ENCODE measurements around the gene NHLRC4.
"Not testable (repeated sequence)": the region's sequence is repeated elsewhere in the genome, so short reads cannot be mapped to it uniquely, and the experiment has no call there.

Gene NHLRC4

DNA sequence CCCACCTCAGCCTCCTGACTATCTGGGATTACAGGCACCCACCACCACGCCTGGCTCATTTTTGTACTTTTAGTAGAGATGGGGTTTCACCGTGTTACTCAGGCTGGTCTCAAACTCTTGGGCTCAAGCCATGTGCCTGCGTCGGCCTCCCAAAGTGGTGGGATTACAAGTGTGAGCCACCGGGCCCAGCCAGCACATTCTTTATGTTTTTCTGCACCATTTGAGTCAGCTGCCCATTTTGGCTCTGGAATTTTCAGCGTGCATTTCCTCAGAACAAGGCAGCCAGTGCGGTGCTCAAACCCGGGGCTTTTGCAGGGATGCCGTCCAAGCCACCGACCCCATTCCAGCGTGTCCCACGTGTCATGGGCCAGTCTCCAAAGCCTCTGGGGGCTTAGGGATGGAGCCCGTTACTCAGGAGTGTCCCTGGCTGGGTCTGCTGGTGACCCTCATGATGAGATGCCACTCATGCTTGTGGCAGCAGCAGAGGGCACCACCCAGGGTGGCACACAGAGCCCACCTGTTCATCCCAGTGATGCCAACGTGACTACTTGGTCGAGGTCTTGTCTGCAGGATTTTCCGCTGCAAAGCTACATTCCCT lies 19.3 kb downstream of the NHLRC4 start:
- DNase-seq, result no peak

DNA sequence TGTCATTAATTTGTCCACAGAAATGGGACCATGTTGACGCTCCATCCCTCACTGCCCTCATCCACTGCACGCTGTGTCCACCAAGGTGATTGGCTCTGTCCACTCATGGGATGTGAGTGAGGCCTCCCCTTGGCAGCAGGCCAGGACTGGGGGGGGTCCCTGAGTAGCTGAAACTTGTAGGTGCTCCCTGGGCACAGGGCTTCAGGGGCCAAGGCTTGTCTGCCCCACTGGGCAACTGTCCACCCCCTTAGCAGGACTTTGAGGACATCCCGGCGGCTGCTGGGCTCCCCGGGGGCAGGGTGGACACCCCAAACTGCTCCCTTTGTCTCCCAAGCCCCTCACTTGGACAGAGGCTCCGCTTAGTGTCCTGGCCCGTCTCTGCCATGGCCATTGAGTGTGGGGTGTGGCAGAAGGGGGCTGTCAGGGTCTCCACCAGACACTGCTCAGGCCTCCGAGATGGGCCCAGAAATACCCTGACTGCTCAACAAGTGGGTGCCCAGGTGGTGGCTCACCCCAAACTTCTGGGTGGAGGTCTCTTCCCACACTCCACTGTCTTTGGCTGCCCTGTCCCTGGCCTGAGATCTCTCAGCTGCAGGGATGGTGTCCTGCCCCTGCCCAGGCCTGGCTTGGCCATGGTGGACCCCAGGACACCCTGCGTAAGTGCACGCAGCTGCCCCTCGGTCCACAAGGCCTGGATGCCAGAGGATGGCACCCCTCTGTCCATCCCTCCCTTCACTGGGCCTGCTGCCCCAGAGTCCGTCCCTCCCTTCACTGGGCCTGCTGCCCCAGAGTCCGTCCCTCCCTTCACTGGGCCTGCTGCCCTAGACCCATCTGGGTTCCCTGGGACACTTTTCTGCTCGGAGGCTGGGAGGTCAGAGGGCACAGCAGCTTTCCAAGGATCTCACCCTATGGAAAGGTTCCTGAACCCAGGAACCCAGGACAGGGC lies 20.1 kb downstream of the NHLRC4 start:
- DNase-seq, result no peak

DNA sequence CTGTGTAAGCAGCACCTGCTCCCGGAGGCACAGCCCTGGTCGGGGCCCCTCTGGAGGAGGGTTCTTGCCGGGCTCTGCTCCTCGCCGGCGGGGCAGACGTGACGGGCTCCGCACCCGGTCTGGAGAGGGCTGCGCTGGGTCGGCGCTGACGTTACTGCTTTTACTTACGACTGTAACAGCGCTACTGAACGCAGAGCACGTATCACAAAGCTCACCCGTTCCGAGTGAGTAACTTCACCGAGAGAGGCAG lies 21.8 kb downstream of the NHLRC4 start:
- DNase-seq, result no peak

DNA sequence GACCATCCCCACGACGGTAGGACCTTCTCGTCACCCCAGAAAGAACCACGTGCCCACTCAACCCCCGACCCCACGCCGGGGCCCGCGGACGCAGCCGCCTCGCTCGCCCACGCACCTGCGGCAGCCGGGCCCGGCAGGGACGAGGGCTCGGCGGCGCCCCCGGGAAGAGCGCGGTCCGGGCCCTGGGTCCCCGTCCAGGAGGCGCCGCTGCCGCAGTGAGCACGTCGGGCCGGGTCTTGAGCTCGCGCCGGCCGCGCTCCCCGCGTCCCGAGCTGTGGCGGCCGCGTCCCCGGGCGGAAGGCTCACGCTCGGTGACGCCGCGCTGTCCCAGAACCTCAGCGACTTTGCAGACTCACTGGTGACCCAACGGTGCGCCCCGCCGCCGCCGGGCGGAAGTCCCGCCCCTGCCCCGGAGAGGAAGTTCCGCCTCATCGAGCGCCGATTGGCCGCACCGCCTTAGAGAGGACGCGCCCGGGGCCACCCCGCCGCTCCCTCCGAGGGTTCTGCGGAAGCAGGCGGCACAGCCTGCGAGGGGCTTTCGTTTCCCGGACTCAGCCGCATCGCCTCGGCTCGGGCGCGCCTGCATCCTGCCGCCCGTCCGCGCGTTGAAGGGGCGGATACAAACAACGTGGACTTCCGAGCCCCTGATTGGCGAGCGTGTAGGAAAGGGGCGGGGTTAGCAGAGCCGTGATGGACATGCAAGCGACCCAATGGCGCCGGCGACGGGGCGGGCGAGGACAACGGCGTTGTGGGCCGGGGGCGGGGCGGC lies 22.3 kb downstream of the NHLRC4 start:
- DNase-seq, result peak; percentile 95

DNA sequence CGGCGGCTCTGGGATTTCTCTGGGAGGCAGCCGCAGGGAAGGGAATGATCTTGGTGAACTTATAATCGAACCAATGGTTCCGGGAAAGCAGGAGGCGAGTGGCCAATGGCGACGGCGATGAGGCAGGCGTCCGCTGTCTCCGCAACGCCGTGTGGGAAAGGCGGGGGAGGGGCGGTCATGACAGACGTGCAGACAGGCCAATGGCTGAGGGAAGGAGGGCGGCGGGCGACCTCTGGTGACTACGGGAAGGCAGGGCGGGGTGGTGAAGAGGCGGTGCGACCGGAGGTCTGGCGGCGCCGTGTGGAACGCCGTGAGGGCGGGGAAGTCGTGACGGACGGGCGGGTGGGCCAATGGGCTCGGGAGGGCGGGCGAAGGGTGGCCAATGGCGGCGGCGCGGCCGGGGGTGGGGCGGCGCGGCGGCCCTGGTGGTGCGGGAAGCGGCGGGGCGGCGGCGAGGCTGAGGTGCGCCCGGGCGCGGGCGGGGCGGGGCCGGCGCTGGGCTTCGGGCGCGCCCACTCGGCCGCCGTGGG lies 22.9 kb downstream of the NHLRC4 start, which contains the start of gene RAB40C:
TSS of gene RAB40C (plus strand) at position 409 of the 530 bp plus-strand sequence. CDS start 226 bp downstream, outside the sequence.
- DNase-seq, result peak; percentile 99

DNA sequence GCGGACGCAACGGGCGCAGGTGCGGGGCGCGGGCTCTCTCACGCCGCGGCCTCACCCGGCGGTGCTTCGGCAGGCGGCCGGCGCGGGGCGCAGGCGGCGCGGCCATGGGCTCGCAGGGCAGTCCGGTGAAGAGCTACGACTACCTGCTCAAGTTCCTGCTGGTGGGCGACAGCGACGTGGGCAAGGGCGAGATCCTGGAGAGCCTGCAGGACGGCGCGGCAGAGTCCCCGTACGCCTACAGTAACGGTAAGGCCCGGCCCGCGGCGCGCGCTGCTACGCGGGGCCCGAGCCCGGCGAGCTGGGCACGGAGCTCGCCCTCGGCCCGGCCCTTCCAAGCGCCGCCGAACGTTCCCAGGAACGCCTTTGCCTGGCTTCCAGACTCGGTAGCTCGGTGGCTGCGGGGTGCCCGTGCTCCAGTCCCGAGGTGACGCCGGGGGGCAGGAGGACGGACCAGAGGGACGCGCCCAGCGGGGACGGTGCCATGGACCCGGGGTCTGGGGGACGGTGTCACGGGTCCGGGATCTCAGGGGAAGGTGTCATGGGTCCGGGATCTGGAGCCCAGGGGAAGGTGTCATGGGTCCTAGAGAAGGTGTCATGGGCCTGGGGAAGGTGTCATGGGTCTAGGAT lies 23.5 kb downstream of the NHLRC4 start:
- DNase-seq, result no peak

DNA sequence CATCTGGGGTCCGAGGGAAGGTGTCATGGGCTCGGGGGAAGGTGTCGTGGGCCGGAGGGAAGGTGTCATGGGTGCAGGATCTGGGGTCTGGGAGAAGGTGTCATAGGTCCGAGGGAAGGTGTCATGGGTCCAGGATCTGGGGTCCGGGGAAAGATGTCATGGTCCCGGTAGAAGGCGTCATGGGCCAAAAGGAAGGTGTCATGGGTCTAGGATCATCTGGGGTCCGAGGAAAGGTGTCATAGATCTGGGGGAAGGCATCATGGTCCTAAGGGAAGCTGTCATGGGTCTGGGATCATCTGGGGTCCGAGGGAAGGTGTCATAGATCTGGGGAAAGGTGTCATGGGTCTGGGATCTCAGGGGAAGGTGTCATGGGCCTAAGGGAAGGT lies 24.0 kb downstream of the NHLRC4 start:
- no peak for DNase-seq

DNA sequence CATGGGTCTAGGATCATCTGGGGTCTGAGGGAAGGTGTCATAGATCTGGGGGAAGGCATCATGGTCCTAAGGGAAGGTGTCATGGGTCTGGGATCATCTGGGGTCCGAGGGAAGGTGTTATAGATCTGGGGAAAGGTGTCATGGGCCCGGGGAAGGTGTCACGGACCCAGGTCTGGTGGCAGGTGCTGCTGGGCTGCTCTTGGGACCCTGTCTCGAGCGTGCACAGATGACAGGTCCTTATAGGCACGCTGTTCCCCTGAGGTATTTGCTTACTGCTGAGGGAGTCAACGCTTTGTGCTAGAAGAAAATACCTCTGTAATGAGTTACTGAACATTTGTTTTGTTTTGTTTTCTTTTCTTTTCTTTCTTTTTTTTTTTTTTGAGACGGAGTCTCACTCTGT lies 24.4 kb downstream of the NHLRC4 start:
- DNase-seq, result no peak

DNA sequence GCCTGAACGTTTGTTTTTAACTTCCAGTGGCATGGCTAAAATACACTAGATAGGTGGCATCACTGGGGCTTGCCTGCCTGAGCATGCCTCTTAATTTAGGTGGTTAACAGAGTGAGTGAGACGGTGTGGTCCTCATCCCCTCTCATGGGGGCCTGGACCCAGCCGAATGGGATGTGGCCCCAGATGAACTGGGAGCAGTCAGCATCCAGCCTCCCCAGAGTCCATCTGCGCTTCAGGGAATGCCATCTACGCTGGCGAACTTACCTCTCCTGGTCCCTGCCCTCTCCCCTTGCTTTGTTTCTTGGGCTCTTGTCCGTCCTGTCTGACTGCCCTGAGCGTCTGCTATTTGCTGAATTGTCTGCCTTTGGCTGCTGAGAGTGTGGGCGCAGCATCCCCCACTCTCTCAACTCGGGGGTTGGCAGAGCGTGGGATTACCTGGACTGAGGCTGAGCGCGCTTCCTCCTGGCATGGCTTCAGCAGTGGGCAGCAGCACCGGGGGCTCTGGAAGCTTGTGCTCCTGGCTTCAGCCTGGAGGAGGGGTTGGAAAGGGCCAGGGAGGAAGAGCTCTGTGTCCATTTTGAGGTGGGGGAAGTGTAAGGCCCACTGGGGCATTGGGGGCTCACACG lies 25.2 kb downstream of the NHLRC4 start:
- no peak for DNase-seq

DNA sequence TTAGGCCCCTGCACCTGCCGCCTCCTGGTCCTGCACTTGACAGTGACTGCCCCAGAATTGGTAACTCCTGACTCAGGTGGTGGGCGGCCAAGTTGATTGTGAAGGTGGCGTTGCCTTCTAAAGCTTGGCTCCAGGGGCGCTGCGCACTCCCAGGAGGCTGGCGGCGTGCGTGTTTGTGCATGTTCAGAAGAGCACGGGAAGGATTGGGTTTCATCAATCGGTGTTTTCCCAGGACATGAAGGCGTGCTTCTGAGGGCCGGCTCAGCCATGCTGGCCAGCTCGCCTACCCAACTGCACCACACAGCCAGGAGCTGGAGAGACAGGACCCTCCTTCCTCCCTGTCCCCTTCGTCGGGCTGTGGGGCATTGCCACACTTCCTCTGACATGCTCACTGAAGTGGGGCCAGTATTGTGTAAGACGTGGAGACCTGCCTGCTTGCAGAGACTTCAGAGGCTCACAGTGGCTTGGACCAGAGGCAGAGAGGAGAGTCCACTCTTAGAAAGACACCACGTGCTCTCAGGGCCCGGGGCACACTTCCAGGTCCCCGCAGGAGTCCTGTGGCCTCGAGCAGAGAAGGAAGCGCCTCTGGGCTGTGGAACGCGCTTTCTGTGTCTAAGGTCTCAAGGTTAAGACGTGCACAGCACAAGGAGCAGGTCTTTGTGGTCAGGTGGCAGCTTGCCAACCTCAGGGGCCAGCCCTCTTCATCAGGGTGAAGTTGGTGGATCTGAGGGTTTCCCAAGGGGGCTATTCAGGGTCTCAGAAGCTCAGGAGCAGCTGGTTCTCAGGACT lies 25.9 kb downstream of the NHLRC4 start:
- DNase-seq, result peak; percentile 22

DNA sequence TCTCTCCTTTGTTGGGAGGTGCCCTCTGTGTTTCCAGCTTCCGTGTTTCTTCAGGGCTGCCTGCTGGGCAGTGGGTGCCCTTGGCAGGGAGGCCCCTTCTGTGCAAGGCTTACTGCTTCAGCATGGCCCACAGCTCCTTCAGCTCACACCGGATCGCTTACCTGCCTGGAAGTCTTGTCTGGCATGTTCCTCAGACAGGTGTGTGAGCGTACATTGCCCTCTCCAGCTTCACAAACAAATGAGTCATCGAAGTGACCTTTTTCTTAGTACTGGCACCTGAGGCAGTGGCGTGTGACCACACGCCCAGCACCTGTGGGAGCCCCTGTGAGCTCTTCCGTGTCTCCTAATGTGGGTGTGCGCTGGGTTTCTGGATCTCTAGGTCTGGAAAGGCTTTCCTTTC lies 26.6 kb downstream of the NHLRC4 start:
- DNase-seq, result no peak

DNA sequence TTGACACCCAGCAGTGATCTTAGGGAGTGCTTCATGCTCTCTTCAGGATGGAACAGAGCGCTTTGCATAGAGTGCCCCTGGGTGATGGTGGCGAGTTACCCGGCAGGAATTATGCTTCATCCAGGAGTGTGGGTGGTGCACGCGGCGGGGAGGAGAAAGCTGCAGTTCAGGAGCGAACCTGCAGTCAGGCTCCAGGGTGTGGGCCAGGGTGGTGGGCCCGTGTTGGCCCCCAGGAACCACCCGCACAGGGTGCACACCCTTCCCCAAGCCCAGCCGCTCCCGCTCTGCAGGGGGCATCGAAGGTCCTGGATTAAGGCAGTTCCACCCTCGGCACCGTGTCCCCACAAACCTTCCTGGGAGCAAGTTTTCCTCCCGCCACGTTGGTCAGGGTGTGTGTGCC lies 27.0 kb downstream of the NHLRC4 start:
- no peak for DNase-seq

DNA sequence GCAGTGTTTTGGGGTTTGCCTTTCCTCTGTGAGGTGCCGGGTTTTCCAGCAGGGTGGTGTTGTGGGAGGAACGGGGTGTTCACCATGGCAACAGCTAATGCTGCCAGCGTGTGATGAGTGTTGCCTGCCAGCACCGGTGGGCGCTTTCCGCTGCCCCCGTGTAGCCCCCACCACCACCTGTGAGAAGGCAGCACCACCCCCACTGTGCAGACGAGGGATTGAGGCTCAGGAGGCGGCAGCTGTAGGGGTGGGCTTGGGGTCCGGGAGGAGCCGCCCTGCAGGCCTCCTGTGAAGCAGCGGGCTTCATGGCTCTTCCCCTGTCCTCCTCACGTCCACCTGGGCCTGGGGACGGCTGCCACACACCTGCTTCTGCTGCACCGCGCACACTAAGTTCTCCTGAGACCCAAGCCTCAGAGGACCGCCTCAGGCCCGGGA lies 28.3 kb downstream of the NHLRC4 start:
- no peak for DNase-seq

DNA sequence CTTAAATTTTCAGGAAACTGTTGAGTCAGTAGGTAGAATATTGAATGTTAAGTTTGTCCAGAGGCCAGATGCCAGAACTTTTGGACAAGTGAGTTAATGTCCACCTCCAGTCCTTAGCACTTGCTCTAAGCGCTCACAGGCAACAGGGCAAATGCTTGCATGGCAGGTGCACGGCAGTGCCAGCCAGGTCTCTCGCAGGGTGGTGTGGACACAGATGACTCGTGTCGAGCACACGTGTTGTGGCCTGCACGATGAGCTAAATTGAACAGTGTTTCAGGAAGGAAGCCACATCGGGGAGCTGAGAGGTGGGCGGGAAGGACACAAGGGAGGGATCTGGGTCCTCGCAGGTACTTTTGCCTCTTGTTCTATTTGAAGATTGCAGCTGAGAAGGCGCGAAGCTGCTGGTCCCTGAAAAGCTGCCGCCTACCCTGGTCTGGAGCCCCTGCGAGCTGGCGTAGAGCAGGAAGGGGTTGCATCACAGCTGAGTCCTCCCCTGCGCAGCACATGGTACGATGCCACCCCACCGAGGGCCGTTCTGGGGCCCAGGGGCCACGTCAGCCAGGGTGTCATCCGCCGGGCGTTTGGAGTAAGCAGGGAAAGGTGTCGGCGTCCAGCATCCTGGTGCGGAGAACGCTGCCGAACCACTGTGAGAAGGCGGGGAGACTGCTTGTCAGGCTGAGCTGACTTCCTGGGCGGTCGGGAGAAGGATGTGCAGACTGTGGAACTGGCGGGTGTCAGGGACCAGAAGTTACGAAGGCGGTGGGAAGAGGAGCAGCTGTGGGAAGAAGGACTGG lies 29.3 kb downstream of the NHLRC4 start:
- no peak for DNase-seq

DNA sequence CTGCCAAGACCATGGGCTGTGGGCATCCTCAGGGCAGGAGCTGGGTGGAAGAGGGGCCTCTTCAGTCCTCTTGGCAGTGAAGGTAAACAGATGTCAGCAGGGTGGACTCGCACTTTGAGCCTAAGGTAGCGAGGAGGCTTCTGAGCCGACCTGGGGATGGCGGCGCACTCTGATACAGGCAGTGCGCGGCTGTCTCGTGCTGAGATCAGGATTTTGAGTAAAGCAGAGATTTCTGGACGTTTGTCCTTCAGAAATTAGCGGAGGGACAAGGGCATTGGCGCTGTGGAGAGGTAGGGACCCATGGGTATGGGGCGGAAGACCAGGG lies 29.9 kb downstream of the NHLRC4 start:
- no peak for DNase-seq

DNA sequence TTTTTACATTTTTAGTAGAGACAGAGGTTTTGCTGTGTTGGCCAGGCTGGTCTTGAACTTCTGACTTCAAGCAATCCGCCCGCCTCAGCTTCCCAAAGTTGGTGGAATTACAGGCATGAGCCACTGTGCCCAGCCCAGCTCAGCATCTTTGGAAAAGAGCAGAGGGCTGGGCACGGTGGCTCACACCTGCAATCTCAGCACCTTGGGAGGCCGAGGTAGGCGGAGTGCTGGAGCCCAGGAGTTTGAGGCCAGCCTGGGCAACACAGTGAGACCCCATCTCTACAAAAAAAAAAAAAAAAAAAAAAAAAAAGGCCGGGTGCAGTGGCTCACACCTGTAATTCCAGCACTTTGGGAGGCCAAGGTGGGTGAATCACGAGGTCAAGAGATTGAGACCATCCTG lies 30.9 kb downstream of the NHLRC4 start:
- DNase-seq, result not testable (repeated sequence)

DNA sequence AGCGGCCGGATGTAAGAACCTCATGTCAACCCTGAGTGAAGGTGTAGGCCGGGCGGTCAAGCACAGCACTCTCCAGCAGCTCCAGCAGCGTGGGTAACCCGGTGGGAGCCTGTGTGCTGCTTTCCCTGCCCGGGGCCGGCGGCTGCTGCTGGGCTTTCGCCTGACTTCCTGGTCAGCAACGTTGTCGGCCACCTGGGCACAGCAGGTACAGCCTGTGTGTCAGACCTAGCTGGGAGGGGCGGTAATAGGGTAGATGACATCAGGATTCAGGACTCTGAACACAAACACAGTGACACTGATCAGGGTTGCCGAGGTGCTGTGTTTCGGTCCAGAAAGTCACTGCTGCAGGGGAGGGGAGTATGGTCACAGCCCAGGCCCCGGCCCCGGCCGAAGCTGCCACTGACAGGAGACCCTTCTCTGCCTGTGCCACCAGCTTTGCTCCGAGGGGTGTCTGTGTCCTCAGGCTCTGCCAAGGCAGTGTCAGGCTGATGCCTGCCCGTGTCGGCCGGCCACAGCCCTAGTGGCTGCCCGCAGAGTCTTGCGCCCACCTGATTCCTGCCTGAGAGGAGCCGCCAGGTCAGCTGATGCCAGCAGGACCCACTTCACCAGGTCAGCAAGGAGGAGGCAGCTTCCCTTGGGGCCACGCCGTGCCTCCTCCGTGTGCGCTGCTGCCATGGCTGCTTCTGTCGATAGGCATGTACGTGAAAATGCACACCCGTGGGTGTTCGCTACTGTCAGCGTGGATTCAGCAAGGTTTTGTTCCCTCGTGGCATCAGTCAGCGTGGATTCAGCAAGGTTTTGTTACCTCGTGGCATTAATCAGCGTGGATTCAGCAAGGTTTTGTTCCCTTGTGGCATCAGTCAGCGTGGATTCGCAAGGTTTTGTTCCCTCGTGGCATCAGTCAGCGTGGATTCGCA lies 32.3 kb downstream of the NHLRC4 start:
- no peak for DNase-seq

DNA sequence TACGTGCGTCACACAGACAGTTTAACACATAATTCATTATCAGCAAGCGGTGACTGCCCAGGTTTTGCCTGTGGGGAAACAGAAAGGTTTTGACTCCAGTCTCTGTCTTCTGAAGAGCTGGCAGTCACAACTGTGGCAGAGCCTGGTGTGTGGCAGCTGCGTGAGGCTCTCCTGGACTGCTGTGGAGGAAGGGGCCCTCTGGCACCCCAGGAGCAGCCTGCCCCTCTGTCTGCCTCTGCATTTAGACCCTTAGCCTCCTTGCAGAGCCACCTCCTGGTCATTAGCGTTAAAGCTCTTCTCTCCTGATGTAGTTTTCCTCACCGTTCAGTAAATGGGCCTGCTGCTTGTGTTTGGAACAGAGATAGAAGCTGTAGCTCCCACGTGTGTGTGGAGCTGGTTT lies 34.0 kb downstream of the NHLRC4 start:
- DNase-seq, result no peak

DNA sequence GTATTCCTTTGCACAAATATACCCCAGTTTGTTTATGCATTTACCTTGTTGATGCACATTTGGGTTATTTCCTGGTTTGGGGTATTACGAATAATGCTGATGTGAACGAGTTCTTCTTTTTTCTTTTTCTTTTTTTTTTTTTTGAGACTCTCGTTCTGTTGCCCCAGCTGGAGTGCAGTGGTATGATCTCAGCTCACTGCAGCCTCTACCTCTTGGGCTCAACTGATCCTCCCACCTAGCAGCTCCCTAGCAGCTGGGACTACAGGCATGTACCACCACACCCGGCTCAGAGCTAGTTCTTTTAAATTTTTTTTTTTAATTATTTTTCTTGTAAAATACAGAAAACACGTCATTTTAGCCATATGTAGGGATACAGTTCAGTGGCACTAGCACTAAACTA lies 37.1 kb downstream of the NHLRC4 start:
- DNase-seq, result no peak

All from NK-92 treated with Interleukin-12 subunit alpha and Interleukin-12 subunit beta, amount 100 ng/mL, for 24 hours (cell line).